ENCODE data around the gene TEC.
A peak's percentile ranks its signal among the peaks of the same experiment; 100 is the strongest.

Gene TEC

GRCh38 chr4:48242511-48243195 is 27.0 kb downstream of the TEC start:
- TF ChIP-seq, protein P1, sequence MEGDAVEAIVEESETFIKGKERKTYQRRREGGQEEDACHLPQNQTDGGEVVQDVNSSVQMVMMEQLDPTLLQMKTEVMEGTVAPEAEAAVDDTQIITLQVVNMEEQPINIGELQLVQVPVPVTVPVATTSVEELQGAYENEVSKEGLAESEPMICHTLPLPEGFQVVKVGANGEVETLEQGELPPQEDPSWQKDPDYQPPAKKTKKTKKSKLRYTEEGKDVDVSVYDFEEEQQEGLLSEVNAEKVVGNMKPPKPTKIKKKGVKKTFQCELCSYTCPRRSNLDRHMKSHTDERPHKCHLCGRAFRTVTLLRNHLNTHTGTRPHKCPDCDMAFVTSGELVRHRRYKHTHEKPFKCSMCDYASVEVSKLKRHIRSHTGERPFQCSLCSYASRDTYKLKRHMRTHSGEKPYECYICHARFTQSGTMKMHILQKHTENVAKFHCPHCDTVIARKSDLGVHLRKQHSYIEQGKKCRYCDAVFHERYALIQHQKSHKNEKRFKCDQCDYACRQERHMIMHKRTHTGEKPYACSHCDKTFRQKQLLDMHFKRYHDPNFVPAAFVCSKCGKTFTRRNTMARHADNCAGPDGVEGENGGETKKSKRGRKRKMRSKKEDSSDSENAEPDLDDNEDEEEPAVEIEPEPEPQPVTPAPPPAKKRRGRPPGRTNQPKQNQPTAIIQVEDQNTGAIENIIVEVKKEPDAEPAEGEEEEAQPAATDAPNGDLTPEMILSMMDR (IDR thresholded peaks at IDR 0.05; ENCODE audit: low read length, missing control alignments): no peak
- H3K4me3 ChIP-seq (replicated peaks; ENCODE audit: low read depth, low read length): no peak overlapping the region
- no peak for DNase-seq (ENCODE audit: low read depth)

- DNase-seq (ENCODE audit: low read depth): no peak
- TF ChIP-seq, protein P1 (IDR thresholded peaks at IDR 0.05; ENCODE audit: low read length, missing control alignments): no peak
- no peak overlapping the region for H3K4me3 ChIP-seq (replicated peaks; ENCODE audit: low read depth, low read length)
These were observed 27.9 kb downstream of the TEC start for GRCh38 chr4:48241731-48242130.

DNA sequence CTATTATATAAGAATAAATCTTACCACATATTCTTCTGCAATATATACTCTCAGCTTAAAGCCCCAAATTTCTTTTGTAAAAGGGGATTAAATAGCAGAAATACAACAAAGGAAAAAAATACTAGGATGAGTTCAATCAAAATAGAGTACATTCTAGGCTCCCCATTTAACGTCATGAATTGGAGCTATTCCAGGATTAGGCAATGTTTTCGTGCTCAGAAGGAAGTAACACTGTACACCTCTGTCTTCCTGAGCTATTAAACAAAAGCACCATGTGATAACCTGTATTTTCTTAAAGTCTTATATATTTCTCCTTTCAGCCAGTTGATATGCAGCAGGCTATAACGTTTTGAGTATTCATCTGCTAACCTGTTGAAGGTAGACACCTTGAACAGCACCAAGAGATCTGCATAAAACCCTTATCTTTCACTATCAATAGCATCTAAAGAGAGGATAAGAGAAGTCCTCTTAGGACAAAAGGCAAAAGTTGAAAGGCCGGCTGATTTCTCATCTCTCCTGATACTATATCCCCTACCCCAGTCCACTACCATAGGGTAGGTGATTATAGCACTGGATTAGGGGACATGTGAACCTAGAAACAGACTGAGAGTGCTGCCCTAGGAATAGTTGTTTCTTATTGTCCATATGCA is 31.5 kb downstream of the TEC start:
- TF ChIP-seq, protein P1 (IDR thresholded peaks at IDR 0.05; ENCODE audit: low read length, missing control alignments): no peak
- H3K4me3 ChIP-seq (replicated peaks; ENCODE audit: low read depth, low read length): no peak overlapping the region
- DNase-seq (ENCODE audit: low read depth): peak; percentile 67

DNA sequence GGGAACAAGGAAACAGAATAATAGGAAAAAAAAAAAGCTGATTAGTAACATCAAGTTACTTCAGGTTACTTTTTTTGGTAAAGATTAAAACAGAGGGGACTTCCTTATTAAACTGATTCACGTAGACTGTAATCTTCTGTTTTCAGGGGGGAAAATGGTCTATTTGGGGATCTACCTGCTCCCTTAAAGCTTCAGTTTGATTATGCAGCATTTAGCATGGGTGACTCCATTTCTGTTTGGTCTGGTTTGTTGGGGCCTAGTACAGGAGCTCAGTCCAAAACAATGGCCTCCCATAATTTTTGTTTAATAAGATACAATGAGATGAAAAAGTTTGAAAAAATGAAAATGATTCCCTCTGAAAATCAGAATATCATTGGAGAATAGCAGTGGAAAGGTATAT is 34.6 kb downstream of the TEC start:
- TF ChIP-seq, protein P1 (IDR thresholded peaks at IDR 0.05; ENCODE audit: low read length, missing control alignments): no peak
- no peak overlapping the region for H3K4me3 ChIP-seq (replicated peaks; ENCODE audit: low read depth, low read length)
- DNase-seq (ENCODE audit: low read depth): no peak

- H3K4me3 ChIP-seq (replicated peaks; ENCODE audit: low read depth, low read length): no peak overlapping the region
- DNase-seq (ENCODE audit: low read depth): no peak
- TF ChIP-seq, protein P1 (IDR thresholded peaks at IDR 0.05; ENCODE audit: low read length, missing control alignments): no peak
These were observed 35.1 kb downstream of the TEC start for GRCh38 chr4:48234575-48234974.

DNA sequence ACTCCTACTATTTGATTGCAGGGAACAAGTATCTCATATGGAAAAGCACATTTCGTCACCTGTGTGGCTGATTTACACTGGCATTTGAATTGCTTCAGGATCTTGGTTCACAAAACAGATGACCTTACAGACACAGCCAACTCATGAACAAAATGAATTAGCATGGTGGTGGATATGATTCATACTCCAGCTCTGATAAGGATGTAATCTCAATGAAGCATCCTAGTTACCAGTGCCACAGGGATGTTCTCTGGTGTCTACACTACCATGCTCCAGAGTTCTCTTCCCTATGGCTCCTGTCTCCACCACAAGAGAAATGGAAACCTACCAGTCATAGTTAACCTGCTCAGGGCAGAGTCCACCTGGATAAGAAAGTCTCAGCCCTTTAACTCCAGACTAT is 40.7 kb downstream of the TEC start:
- H3K4me3 ChIP-seq (replicated peaks; ENCODE audit: low read depth, low read length): no peak overlapping the region
- DNase-seq (ENCODE audit: low read depth): no peak
- TF ChIP-seq, protein P1 (IDR thresholded peaks at IDR 0.05; ENCODE audit: low read length, missing control alignments): no peak

DNA sequence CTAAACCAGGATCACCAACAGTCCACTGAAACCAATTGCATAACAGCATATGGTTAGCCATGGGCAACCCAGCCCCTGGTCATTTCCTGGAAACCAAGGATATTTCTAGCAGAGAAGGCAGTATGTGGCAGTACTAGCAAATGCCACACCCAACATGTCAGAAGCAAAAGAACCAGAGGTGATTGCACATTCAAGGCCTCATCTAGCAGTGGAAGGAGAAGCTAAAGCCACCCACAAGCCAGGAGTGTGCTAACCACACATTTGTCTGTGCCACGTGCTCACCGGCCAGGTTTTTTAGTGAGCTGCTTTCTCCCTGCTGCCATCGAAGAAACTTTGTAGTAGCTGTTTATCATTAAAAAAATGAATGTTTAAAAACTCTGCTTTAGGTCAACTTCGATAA is 42.0 kb downstream of the TEC start:
- no peak overlapping the region for H3K4me3 ChIP-seq (replicated peaks; ENCODE audit: low read depth, low read length)
- DNase-seq (ENCODE audit: low read depth): no peak
- TF ChIP-seq, protein P1 (IDR thresholded peaks at IDR 0.05; ENCODE audit: low read length, missing control alignments): no peak
